Naive thymus-derived CD8-positive, alpha-beta T cell (primary cell): ENCODE results near the gene TTC9. TPM values are rescaled to one million over a fixed set of nuclear protein-coding genes. Genes with fewer than 3 reads are reported as not detected.

Source experiments
- ATAC-seq, 2 donors: fragments of 150-1000 bp; cut with Tn5 transposase in 1 of 2; sonication (Bioruptor Pico), chemical (Tn5 transposase) in 1 of 2; 1 replicate in 1 of 2; 2 replicates in 1 of 2; pipeline ENCODE4 v1.10.0; 2021; ENCODE audit warnings: mild to moderate bottlenecking in 2 of 2, moderate library complexity in 2 of 2
- POLR2A ChIA-PET: fragments of 350-600 bp; sonication (Branson Sonifier 250); formaldehyde crosslinking; loops from one replicate; lab custom pipeline; 2021; ENCODE audit warnings: antibody characterized with exemption; lab: Charles Lee
- DNase-seq, 10 donors: peaks; one replicate each; pipeline versions ENCODE4 v3.0.0 to v3.0.0-alpha.2; 2020 to 2022
- H3K27ac Mint-ChIP-seq, 10 donors: one replicate each; pipeline ENCODE4 v1.8.0; 2020 to 2022; ENCODE audit warnings: mild to moderate bottlenecking in 10 of 10, mixed read lengths in 10 of 10, moderate library complexity in 4 of 10, inconsistent platforms in 1 of 10
- H3K27me3 Mint-ChIP-seq, 5 donors: one replicate each; pipeline ENCODE4 v1.8.0; 2021 to 2022; ENCODE audit warnings: mixed read lengths in 5 of 5
- H3K36me3 Mint-ChIP-seq, 3 donors: one replicate each; pipeline ENCODE4 v1.8.0; 2020 to 2022; ENCODE audit warnings: mixed read lengths in 3 of 3, mild to moderate bottlenecking in 2 of 3, inconsistent platforms in 1 of 3
- H3K4me1 Mint-ChIP-seq, 4 donors: one replicate each; pipeline ENCODE4 v1.8.0; 2021 to 2022; ENCODE audit warnings: mixed read lengths in 4 of 4
- H3K4me3 Mint-ChIP-seq, 10 donors: one replicate each; pipeline ENCODE4 v1.8.0; 2020 to 2022; ENCODE audit warnings: mild to moderate bottlenecking in 10 of 10, mixed read lengths in 10 of 10, moderate library complexity in 6 of 10, inconsistent platforms in 1 of 10
- H3K9me3 Mint-ChIP-seq, 9 donors: one replicate each; pipeline ENCODE4 v1.8.0; 2020 to 2022; ENCODE audit warnings: mixed read lengths in 9 of 9, mild to moderate bottlenecking in 3 of 9, inconsistent platforms in 1 of 9, moderate library complexity in 1 of 9
- polyA plus RNA-seq, 3 donors: library from polyadenylated mRNA; unstranded; fragments of 300-500 nt; fragmentation: Illumina TruSeq; gene quantifications; one replicate each; pipeline ENCODE4 v1.2.3, GENCODE V29; 2021
- total RNA-seq, 8 experiments: library from RNA in 2 of 8; stranded (reverse) in 2 of 8; gene quantifications; one replicate each; pipeline ENCODE4 v1.2.3 and lab custom pipeline; 2021 to 2026

The TTC9 gene
- total and polyA plus RNA-seq, 5 experiments from 2014 or later: 10.2 to 26.5 (median 22.0) TPM

GRCh38 chr14:70619708-70620107 lies 22.0 kb upstream of the TTC9 start:
- peaks cover 0 to under 1% (median 0%) of the 10 kb centered on the region in 5 donors for H3K27me3 Mint-ChIP-seq
- H3K4me1 Mint-ChIP-seq: peaks cover 4 to 9% (median 4%) of the 10 kb centered on the region in 4 donors
- H3K4me3 Mint-ChIP-seq: no peak overlapping the region
- peaks cover 0 to 6% (median 3%) of the 10 kb centered on the region in 3 donors for H3K36me3 Mint-ChIP-seq
- DNase-seq: no peak
- POLR2A ChIA-PET: interaction anchor here (1.1 kb wide), 1 partner anchor 42 kb away, joined by 4 read pairs; no protein-coding TSS in a partner anchor
- peaks cover 0 to 6% (median 3%) of the 10 kb centered on the region in 9 donors for H3K9me3 Mint-ChIP-seq
- no peak overlapping the region for H3K27ac Mint-ChIP-seq
- no peak for ATAC-seq

DNA sequence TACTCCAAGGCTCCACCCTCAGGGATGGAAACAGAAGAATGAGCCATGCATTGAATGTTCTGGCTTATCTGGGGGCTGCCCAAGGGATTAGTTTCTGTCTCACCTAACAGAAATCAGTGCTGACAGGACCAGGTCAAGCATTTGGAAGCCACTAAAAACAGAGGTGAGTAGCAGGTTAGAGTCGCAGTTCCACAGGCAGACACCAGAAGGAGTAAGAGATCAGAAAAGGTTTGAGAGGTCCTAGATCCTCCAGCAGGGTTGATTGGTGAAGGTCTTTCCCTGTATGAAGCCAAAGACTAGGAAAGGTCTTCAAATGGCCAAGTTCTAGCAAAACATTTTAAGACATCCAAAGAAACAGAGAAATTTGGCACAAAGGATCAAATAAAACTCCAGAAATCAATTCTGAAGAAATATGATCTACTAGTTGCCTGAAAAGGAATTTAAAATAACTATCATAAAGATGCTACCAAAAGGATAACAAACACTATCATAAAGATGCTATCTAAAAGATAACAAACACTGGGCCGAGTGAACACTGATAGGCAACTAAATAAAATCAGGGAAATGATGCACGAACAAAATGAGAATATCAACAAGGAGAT lies 19.5 kb upstream of the TTC9 start:
- H3K27me3 Mint-ChIP-seq: no peaks in the 10 kb centered on the region
- POLR2A ChIA-PET: interaction anchor here (0.6 kb wide), 1 partner anchor 15 kb away, joined by 5 read pairs; no protein-coding TSS in a partner anchor
- peaks cover 0 to 26% (median 17%) of the 10 kb centered on the region in 9 donors for H3K9me3 Mint-ChIP-seq
- ATAC-seq (peak; percentile 77 to 94), DNase-seq (peak in 9 of 10 donors; percentile 36 to 79 (median 57))
- H3K36me3 Mint-ChIP-seq: peaks cover 11 to 24% (median 23%) of the 10 kb centered on the region in 3 donors
- H3K4me1 Mint-ChIP-seq: peaks cover 4 to 12% (median 7%) of the 10 kb centered on the region in 4 donors
- H3K4me3 Mint-ChIP-seq: no peak overlapping the region
- H3K27ac Mint-ChIP-seq: peak overlapping the region in 1 of 10 donors; percentile 39

- Mint-ChIP-seq H3K9me3 (peaks cover 0 to 32% (median 19%) of the 10 kb centered on the region in 9 donors), H3K4me1 (peaks cover 4 to 12% (median 7%) of the 10 kb centered on the region in 4 donors), H3K27me3 (no peaks in the 10 kb centered on the region), H3K4me3 (no peak overlapping the region), H3K27ac (no peak overlapping the region), H3K36me3 (peaks cover 15 to 37% (median 23%) of the 10 kb centered on the region in 3 donors)
- DNase-seq: no peak
- ATAC-seq: no peak
- POLR2A ChIA-PET: no interaction called here
These were observed 16.7 kb upstream of the TTC9 start for GRCh38 chr14:70624972-70625371.

- Mint-ChIP-seq H3K27ac (no peak overlapping the region), H3K36me3 (peaks cover 7 to 36% (median 18%) of the 10 kb centered on the region in 3 donors), H3K4me1 (peaks cover 0 to 8% (median 3%) of the 10 kb centered on the region in 4 donors), H3K9me3 (peaks cover 0 to 17% (median 3%) of the 10 kb centered on the region in 9 donors), H3K27me3 (no peaks in the 10 kb centered on the region), H3K4me3 (no peak overlapping the region)
- ATAC-seq: no peak
- POLR2A ChIA-PET: interaction anchor here (2.5 kb wide), 1 partner anchor 10 kb away, joined by 13 read pairs; the partner anchor contains the start of gene TTC9
- DNase-seq: no peak
These were observed 9.8 kb upstream of the TTC9 start for GRCh38 chr14:70631948-70632347.

DNA sequence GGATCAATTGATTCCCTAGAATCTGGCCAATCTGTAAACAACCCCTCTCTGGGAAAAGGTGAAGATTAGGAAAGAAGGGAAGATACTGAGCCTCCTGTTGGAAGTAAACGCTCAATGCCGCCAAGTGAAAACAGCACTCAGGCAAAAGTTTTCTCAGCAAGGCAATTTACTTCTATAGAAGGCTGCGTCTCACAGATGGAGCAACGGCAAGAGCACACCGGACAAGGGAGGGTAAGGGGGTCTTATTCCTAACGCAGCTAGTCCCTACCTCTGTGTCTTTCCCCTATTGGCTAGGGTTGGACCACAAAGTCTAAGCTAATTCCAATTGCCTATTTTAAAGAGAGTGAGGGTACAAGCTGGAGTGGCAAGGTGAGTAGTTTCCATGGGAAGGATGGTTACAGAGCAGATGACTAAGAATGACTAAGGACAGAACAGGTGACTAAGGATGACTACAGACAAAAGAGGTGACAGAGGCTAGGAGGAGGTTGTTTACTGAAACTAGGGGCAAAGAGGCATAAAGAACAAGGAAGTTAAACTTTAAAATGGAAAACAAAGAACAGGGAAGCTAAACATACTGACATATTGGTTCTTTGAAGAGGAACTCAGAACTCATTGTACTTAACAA lies 5.6 kb upstream of the TTC9 start:
- H3K4me1 Mint-ChIP-seq: peaks cover 13 to 37% (median 23%) of the 10 kb centered on the region in 4 donors
- H3K4me3 Mint-ChIP-seq: peak overlapping the region in 1 of 10 donors; percentile 11
- H3K36me3 Mint-ChIP-seq: peaks cover 7 to 16% (median 8%) of the 10 kb centered on the region in 3 donors
- peaks cover 0 to 3% (median 0%) of the 10 kb centered on the region in 5 donors for H3K27me3 Mint-ChIP-seq
- ATAC-seq (no peak), DNase-seq (no peak)
- peak overlapping the region in 3 of 10 donors; percentile 29 to 74 (median 61) for H3K27ac Mint-ChIP-seq
- POLR2A ChIA-PET: no interaction called here
- peaks cover 0 to 9% (median 0%) of the 10 kb centered on the region in 9 donors for H3K9me3 Mint-ChIP-seq

- POLR2A ChIA-PET: no interaction called here
These were observed 3.3 kb upstream of the TTC9 start for GRCh38 chr14:70638416-70638815.

GRCh38 chr14:70640938-70641547 lies 673 bp upstream of the TTC9 start:
- Mint-ChIP-seq H3K4me1 (peaks cover 21 to 68% (median 52%) of the 10 kb centered on the region in 4 donors), H3K27ac (peak overlapping the region; percentile 86 to 98 (median 96)), H3K36me3 (peaks cover 0 to 13% (median 9%) of the 10 kb centered on the region in 3 donors), H3K4me3 (peak overlapping the region; percentile 96 to 99 (median 98)), H3K27me3 (peaks cover 0 to 3% (median 0%) of the 10 kb centered on the region in 5 donors), H3K9me3 (peaks cover 0 to 4% (median 0%) of the 10 kb centered on the region in 9 donors)
- DNase-seq: peak in 9 of 10 donors; percentile 29 to 86 (median 56)
- ATAC-seq: peak; percentile 67 to 76
- POLR2A ChIA-PET: interaction anchor here (0.5 to 9.8 kb wide), 19 partner anchors 8 to 1671 kb away, joined by 3 to 416 read pairs (median 4); partner anchors contain the start of genes COX16, MAP3K9, MED6 and PCNX1

More at GRCh38 chr14:70638416-70638815, 3.3 kb upstream of the TTC9 start:
- no peak for DNase-seq
- Mint-ChIP-seq H3K27me3 (peaks cover 0 to 3% (median 0%) of the 10 kb centered on the region in 5 donors), H3K4me1 (peaks cover 16 to 47% (median 29%) of the 10 kb centered on the region in 4 donors), H3K36me3 (peaks cover 7 to 16% (median 16%) of the 10 kb centered on the region in 3 donors), H3K4me3 (no peak overlapping the region), H3K27ac (peak overlapping the region in 3 of 10 donors; percentile 33 to 55 (median 43)), H3K9me3 (peaks cover 0 to 9% (median 0%) of the 10 kb centered on the region in 9 donors)
- ATAC-seq: no peak

DNA sequence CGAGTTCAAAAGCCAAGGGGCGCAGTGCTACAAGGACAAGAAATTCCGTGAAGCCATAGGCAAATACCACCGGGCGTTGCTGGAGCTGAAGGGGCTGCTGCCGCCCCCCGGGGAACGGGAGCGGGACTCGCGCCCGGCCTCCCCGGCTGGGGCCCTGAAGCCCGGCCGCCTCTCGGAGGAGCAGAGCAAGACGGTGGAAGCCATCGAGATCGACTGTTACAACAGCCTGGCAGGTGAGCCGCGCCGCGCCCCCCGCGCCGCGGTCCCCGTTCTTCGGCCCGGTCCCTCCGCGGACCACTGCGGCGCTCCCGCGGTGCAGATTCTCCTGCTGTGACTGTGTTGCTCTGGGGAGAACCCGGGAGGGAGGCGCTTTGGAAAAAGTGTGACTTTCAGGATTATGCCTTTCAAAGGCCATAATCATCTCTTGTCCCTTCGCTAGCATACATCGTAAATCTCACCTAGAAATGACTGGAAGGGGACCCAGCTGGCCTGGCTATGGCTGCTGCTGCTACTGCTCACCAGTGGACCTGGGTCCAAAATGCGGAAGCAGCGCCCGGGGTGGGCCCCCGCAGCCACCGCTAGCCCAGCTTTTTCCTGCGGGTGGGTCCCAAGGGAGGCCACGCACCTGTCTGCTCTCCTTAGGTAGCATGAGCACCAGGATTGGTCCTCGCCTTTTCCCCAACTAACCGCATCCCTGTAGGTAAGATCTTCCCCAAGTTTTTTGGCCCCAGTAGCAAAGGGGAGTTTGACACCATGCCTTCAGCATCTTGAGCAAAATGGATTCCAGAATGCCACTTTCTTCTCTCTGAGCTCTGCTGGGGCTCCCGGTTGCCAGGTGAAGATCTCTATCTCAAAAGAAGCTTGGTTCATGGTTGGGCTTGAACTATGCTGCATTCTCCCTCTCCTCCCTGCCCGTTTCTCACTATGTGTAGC lies 853 bp downstream of the TTC9 start:
- peak; percentile 25 to 68 (median 37) for DNase-seq
- H3K4me1 Mint-ChIP-seq: peaks cover 29 to 71% (median 63%) of the 10 kb centered on the region in 4 donors
- peaks cover 0 to 3% (median 0%) of the 10 kb centered on the region in 5 donors for H3K27me3 Mint-ChIP-seq
- peak overlapping the region; percentile 91 to 99 (median 96) for H3K27ac Mint-ChIP-seq
- H3K36me3 Mint-ChIP-seq: peaks cover 0 to 9% (median 4%) of the 10 kb centered on the region in 3 donors
- POLR2A ChIA-PET: interaction anchor here (0.8 to 9.8 kb wide), 9 partner anchors 10 to 284 kb away, joined by 3 to 416 read pairs (median 6); partner anchors contain the start of genes COX16, MAP3K9 and MED6
- no peaks in the 10 kb centered on the region for H3K9me3 Mint-ChIP-seq
- peak overlapping the region; percentile 92 to 99 (median 96) for H3K4me3 Mint-ChIP-seq
- ATAC-seq: peak; percentile 37 to 39

- H3K4me3 Mint-ChIP-seq: peak overlapping the region; percentile 92 to 99 (median 96)
- H3K27me3 Mint-ChIP-seq: peaks cover 0 to 3% (median 0%) of the 10 kb centered on the region in 5 donors
- no peak for DNase-seq
- H3K9me3 Mint-ChIP-seq: no peaks in the 10 kb centered on the region
- H3K36me3 Mint-ChIP-seq: peaks cover 5 to 9% (median 6%) of the 10 kb centered on the region in 3 donors
- no peak for ATAC-seq
- peaks cover 37 to 75% (median 68%) of the 10 kb centered on the region in 4 donors for H3K4me1 Mint-ChIP-seq
- POLR2A ChIA-PET: interaction anchor here (0.7 to 9.8 kb wide), 4 partner anchors 15 to 172 kb away, joined by 3 to 416 read pairs (median 4); no protein-coding TSS in a partner anchor
- peak overlapping the region; percentile 91 to 99 (median 96) for H3K27ac Mint-ChIP-seq
These were observed 2.3 kb downstream of the TTC9 start for GRCh38 chr14:70643967-70644366.

DNA sequence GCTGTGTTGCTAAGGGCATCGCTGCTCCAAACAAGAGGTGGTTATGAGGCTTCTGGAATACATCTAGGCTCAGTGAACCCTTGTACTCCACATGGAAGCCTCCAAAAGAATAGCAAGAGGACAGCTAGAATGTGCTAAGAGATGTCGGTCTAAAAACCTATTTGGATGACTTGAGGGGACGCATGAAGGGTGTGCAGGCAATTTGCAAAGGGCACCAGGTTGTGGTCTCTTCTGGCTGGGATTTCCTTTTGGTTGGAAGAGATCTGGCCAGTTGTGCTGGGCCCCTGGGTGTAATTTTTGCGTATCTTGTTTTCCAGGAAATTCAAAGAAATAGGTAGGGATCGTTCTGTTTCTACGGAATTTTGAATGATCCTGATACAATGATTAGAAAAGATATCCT lies 4.2 kb downstream of the TTC9 start:
- ATAC-seq (no peak), DNase-seq (no peak)
- no peaks in the 10 kb centered on the region for H3K27me3 Mint-ChIP-seq
- peaks cover 9 to 17% (median 13%) of the 10 kb centered on the region in 3 donors for H3K36me3 Mint-ChIP-seq
- H3K4me1 Mint-ChIP-seq: peaks cover 36 to 78% (median 74%) of the 10 kb centered on the region in 4 donors
- H3K9me3 Mint-ChIP-seq: no peaks in the 10 kb centered on the region
- peak overlapping the region; percentile 63 to 99 (median 96) for H3K4me3 Mint-ChIP-seq
- peak overlapping the region; percentile 91 to 99 (median 96) for H3K27ac Mint-ChIP-seq
- POLR2A ChIA-PET: interaction anchor here (1.2 to 9.8 kb wide), 3 partner anchors 13 to 68 kb away, joined by 3 to 416 read pairs (median 4); no protein-coding TSS in a partner anchor

GRCh38 chr14:70646705-70647104 lies 5.0 kb downstream of the TTC9 start:
- H3K4me3 Mint-ChIP-seq: peak overlapping the region; percentile 68 to 99 (median 96)
- peak in 2 of 10 donors; percentile 35 to 39 for DNase-seq
- ATAC-seq: no peak
- H3K4me1 Mint-ChIP-seq: peaks cover 36 to 82% (median 76%) of the 10 kb centered on the region in 4 donors
- no peaks in the 10 kb centered on the region for H3K27me3 Mint-ChIP-seq
- H3K27ac Mint-ChIP-seq: peak overlapping the region; percentile 91 to 99 (median 96)
- H3K9me3 Mint-ChIP-seq: no peaks in the 10 kb centered on the region
- H3K36me3 Mint-ChIP-seq: peaks cover 9 to 24% (median 18%) of the 10 kb centered on the region in 3 donors
- POLR2A ChIA-PET: interaction anchor here (1.2 to 9.8 kb wide), 3 partner anchors 12 to 67 kb away, joined by 3 to 416 read pairs (median 4); no protein-coding TSS in a partner anchor
